HCT116 (cell line): ENCODE results near the gene ARMH1. TPM values are rescaled to one million over a fixed set of nuclear protein-coding genes. Genes with fewer than 3 reads are reported as not detected.

Experiments
- ATAC-seq: fragments of 200-7000 bp; cut with Tn5 transposase; 2 replicates; pipeline ENCODE4 v1.9.1; 2020; ENCODE audit warnings: mild to moderate bottlenecking, moderate library complexity
- BruUV-seq: library from RNA; stranded (reverse); fragments of 400-500 nt; replicated peaks from 2 replicates; lab custom pipeline; 2021; lab: Mats Ljungman, UMichigan
- CTCF ChIA-PET: fragments of 300-600 bp; sonication (Branson Sonifier 250); formaldehyde crosslinking; loops from one replicate; lab custom pipeline; 2021; ENCODE audit warnings: antibody characterized with exemption; lab: Charles Lee
- POLR2A ChIA-PET: fragments of 300-600, 350-600 bp; sonication (Branson Sonifier 250); formaldehyde crosslinking; loops from one replicate; lab custom pipeline; 2021; ENCODE audit warnings: antibody characterized with exemption; lab: Charles Lee
- RAD21 ChIA-PET, 2 experiments: fragments of 300-600 bp; sonication (Branson Sonifier 250); formaldehyde crosslinking; loops; one replicate each; lab custom pipeline; 2023; ENCODE audit warnings: low total read pairs in 2 of 2; ENCODE audit not compliant: uncharacterized antibody in 2 of 2, unreplicated experiment in 2 of 2, low non-redundant PET in 1 of 2; lab: Charles Lee
- DNase-seq: peaks from one replicate; pipeline ENCODE4 v3.0.0-alpha.2; 2010; ENCODE audit warnings: low read depth, low spot score
- H2AFZ ChIP-seq: fragments of 200-600 bp; shearing (Covaris generic), sonication (generic); 2 replicates; pipeline ENCODE4 v1.6.1; 2017; ENCODE audit warnings: low read depth, mixed run types, mixed read lengths, antibody characterized with exemption, low read length; ENCODE audit not compliant: poor library complexity, severe bottlenecking
- H3K27ac ChIP-seq: 2 replicates; pipeline ENCODE4 v1.5.1; 2012; ENCODE audit warnings: low read depth, low read length
- H3K27me3 ChIP-seq: fragments of 200-600 bp; sonication (generic); 2 replicates; pipeline ENCODE4 v1.6.1; 2016; ENCODE audit warnings: mixed run types, low read length, mixed read lengths; ENCODE audit not compliant: insufficient read depth
- H3K36me3 ChIP-seq, 2 experiments: fragments of 200-500 bp in 1 of 2; fragments of 200-600 bp in 1 of 2; sonication (Bioruptor generic) in 1 of 2; sonication (generic) in 1 of 2; 2 replicates each; pipeline versions ENCODE4 v1.5.1 to v1.6.1; 2014 to 2016; ENCODE audit warnings: low read length in 2 of 2, inconsistent platforms in 1 of 2, mixed read lengths in 1 of 2, mixed run types in 1 of 2; ENCODE audit not compliant: insufficient read depth in 2 of 2, control insufficient read depth in 1 of 2
- H3K4me1 ChIP-seq, 2 experiments: fragments of 200-600 bp in 1 of 2; sonication (generic) in 1 of 2; 2 replicates each; pipeline versions ENCODE4 v1.5.1 to v1.6.1; 2012 to 2017; ENCODE audit warnings: low read length in 2 of 2, inconsistent platforms in 1 of 2, mild to moderate bottlenecking in 1 of 2, mixed read lengths in 1 of 2, mixed run types in 1 of 2, moderate library complexity in 1 of 2; ENCODE audit not compliant: insufficient read depth in 2 of 2, control insufficient read depth in 1 of 2
- H3K4me2 ChIP-seq: fragments of 200-600 bp; sonication (generic); 2 replicates; pipeline ENCODE4 v1.6.1; 2017; ENCODE audit warnings: mixed run types, low read length, mixed read lengths
- H3K4me3 ChIP-seq, 2 experiments: fragments of 200-600 bp in 1 of 2; sonication (generic) in 1 of 2; replicated peaks in 1 of 2; 2 replicates each; pipeline ENCODE4 v1.5.1; 2011 to 2016; ENCODE audit warnings: low read length in 2 of 2, control low read depth in 1 of 2, low read depth in 1 of 2, mild to moderate bottlenecking in 1 of 2, mixed read lengths in 1 of 2, mixed run types in 1 of 2
- H3K79me2 ChIP-seq: fragments of 200-600 bp; sonication (generic); 2 replicates; pipeline ENCODE4 v1.6.1; 2017; ENCODE audit warnings: mild to moderate bottlenecking, mixed run types, low read length, moderate library complexity, mixed read lengths; ENCODE audit not compliant: insufficient read depth
- H3K9ac ChIP-seq: fragments of 200-600 bp; sonication (generic); 2 replicates; pipeline ENCODE4 v1.6.1; 2016; ENCODE audit warnings: low read length, mixed read lengths
- H3K9me2 ChIP-seq: fragments of 200-600 bp; sonication (generic), shearing (Covaris generic); 2 replicates; pipeline ENCODE4 v1.6.1; 2017; ENCODE audit warnings: mixed run types, mild to moderate bottlenecking, moderate library complexity; ENCODE audit not compliant: insufficient read depth
- H3K9me3 ChIP-seq, 2 experiments: fragments of 200-500 bp in 1 of 2; fragments of 200-600 bp in 1 of 2; sonication (Bioruptor generic) in 1 of 2; sonication (generic) in 1 of 2; 2 replicates each; pipeline ENCODE4 v1.6.1; 2014 to 2017; ENCODE audit warnings: low read length in 2 of 2, mixed read lengths in 2 of 2, inconsistent platforms in 1 of 2, low read depth in 1 of 2, mild to moderate bottlenecking in 1 of 2, mixed run types in 1 of 2, moderate library complexity in 1 of 2; ENCODE audit not compliant: control insufficient read depth in 1 of 2, insufficient read depth in 1 of 2
- H4K20me1 ChIP-seq: fragments of 200-600 bp; sonication (generic), shearing (Covaris generic); 2 replicates; pipeline ENCODE4 v1.6.1; 2017; ENCODE audit warnings: mixed run types, mild to moderate bottlenecking, moderate library complexity; ENCODE audit not compliant: insufficient read depth
- ATF3 ChIP-seq: IDR thresholded peaks from 2 replicates; pipeline ENCODE4 v1.6.1; 2012
- CBX3 ChIP-seq: IDR thresholded peaks from 2 replicates; pipeline ENCODE4 v1.6.1; 2012; ENCODE audit warnings: low read depth
- CEBPB ChIP-seq: IDR thresholded peaks from 2 replicates; pipeline ENCODE4 v1.6.1; 2012; ENCODE audit warnings: low read depth
- CTCF ChIP-seq, 3 experiments: fragments of 200-600 bp in 1 of 3; sonication (generic) in 1 of 3; IDR thresholded peaks in 2 of 3; conservative IDR thresholded peaks in 1 of 3; 2 replicates each; pipeline ENCODE4 v1.5.1; 2012 to 2017; ENCODE audit warnings: low read depth in 2 of 3, low read length in 2 of 3, antibody characterized with exemption in 1 of 3, borderline replicate concordance in 1 of 3, control low read depth in 1 of 3, mild to moderate bottlenecking in 1 of 3, mixed read lengths in 1 of 3, mixed run types in 1 of 3, moderate library complexity in 1 of 3; ENCODE audit not compliant: insufficient read depth in 1 of 3
- EGR1 ChIP-seq: IDR thresholded peaks from 2 replicates; pipeline ENCODE4 v1.6.1; 2012; ENCODE audit warnings: low read depth
- ELF1 ChIP-seq: IDR thresholded peaks from 2 replicates; pipeline ENCODE4 v1.6.1; 2012; ENCODE audit warnings: low read depth, borderline replicate concordance
- JUND ChIP-seq: IDR thresholded peaks from 2 replicates; pipeline ENCODE4 v1.6.1; 2012
- MAX ChIP-seq: IDR thresholded peaks from 2 replicates; pipeline ENCODE4 v1.6.1; 2012
- POLR2A ChIP-seq: IDR thresholded peaks from 2 replicates; pipeline ENCODE4 v1.7.0; 2011; ENCODE audit warnings: borderline replicate concordance; ENCODE audit not compliant: insufficient read depth, insufficient read length; ENCODE audit errors: extremely low read depth
- POLR2AphosphoS5 ChIP-seq: IDR thresholded peaks from 2 replicates; pipeline ENCODE4 v1.6.1; 2011; ENCODE audit warnings: mild to moderate bottlenecking, low read depth, low read length, moderate library complexity
- REST ChIP-seq: IDR thresholded peaks from 2 replicates; pipeline ENCODE4 v1.6.1; 2012; ENCODE audit warnings: low read depth
- SIN3A ChIP-seq: IDR thresholded peaks from 2 replicates; pipeline ENCODE4 v1.6.1; 2012; ENCODE audit warnings: low read depth
- SP1 ChIP-seq: IDR thresholded peaks from 2 replicates; pipeline ENCODE4 v1.6.1; 2012; ENCODE audit warnings: low read depth
- SRF ChIP-seq: IDR thresholded peaks from 2 replicates; pipeline ENCODE4 v1.6.1; 2012; ENCODE audit warnings: low read depth
- TCF7L2 ChIP-seq: IDR thresholded peaks from 2 replicates; pipeline ENCODE4 v1.7.0; 2011; ENCODE audit warnings: borderline replicate concordance, inconsistent platforms; ENCODE audit not compliant: insufficient read depth, insufficient read length; ENCODE audit errors: extremely low read depth
- YY1 ChIP-seq: IDR thresholded peaks from 2 replicates; pipeline ENCODE4 v1.6.1; 2011; ENCODE audit warnings: low read length, low read depth, moderate library complexity, mild to moderate bottlenecking; ENCODE audit not compliant: insufficient replicate concordance; ENCODE audit errors: extremely low read depth
- ZBTB33 ChIP-seq: IDR thresholded peaks from 2 replicates; pipeline ENCODE4 v1.6.1; 2011; ENCODE audit warnings: mild to moderate bottlenecking, low read length, moderate library complexity; ENCODE audit not compliant: insufficient replicate concordance; ENCODE audit errors: extremely low read depth
- intact Hi-C: fragments of 100-400 bp; cut with micrococcal nuclease; formaldehyde crosslinking; loops from 2 replicates; pipeline ENCODE4 v1.10.0; 2022
- total RNA-seq: library from RNA; stranded (reverse); gene quantifications from one replicate; pipeline ENCODE4 v1.2.1, GENCODE V29; 2021; ENCODE audit not compliant: unreplicated experiment

ARMH1 gene
- total RNA-seq, 1 experiment from 2014 or later, result 3.2 TPM

GRCh38 chr1:44739307-44740178 is 65.0 kb downstream of the ARMH1 start, which contains the start of gene KIF2C:
Gene KIF2C (plus strand): TSS chr1:44739837. CDS start chr1:44739933, 96 bp downstream.
- peak within 1 kb of the TSS; percentile 85 for H3K4me2 ChIP-seq
- peak; percentile 83 for TF ChIP-seq EGR1
- TF ChIP-seq CTCF (IDR thresholded peaks at IDR 0.05 in 2 of 3, conservative IDR thresholded peaks at IDR 0.05 in 1 of 3; ENCODE audit: borderline replicate concordance in 1 of 3, insufficient read depth in 1 of 3, low read depth in 2 of 3, low read length in 2 of 3), result no peak
- peak; percentile 19 for TF ChIP-seq TCF7L2
- TF ChIP-seq ELF1, result no peak; the same call in 1 of the 2 replicates
- peak; percentile 100 for TF ChIP-seq SIN3A
- TF ChIP-seq POLR2A, result peak; percentile 98
- TF ChIP-seq SP1, result peak; percentile 82
- TF ChIP-seq REST, result no peak
- no peak for TF ChIP-seq CEBPB
- peak; percentile 62 for TF ChIP-seq YY1
- peak; percentile 57; the same call in 1 of the 2 replicates for TF ChIP-seq CBX3
- peak; percentile 80 for TF ChIP-seq MAX
- TF ChIP-seq JUND, result no peak
- no peak for TF ChIP-seq ATF3
- TF ChIP-seq SRF, result no peak
- peak; percentile 99 for TF ChIP-seq POLR2AphosphoS5
- TF ChIP-seq ZBTB33, result no peak
- H3K79me2 ChIP-seq, result peaks cover 44% of the 10 kb centered on the region
- peak within 1 kb of the TSS; percentile 97 for H3K9ac ChIP-seq
- no peak within 1 kb of the TSS for H2AFZ ChIP-seq
- peaks cover 4 to 30% of the 10 kb centered on the region in 2 experiments; a peak in 2 of 4 replicates for H3K36me3 ChIP-seq
- DNase-seq, result peak; percentile 96
- H3K9me2 ChIP-seq, result no peaks in the 10 kb centered on the region
- ChIA-PET CTCF (no interaction called here), RAD21 (no interaction called here), POLR2A (interaction anchor here (1.0 to 1.1 kb wide), 2 partner anchors 13 to 18 kb away, joined by 3 to 6 read pairs; no protein-coding TSS in a partner anchor)
- peaks cover 5 to 23% of the 10 kb centered on the region in 2 experiments; a peak in 3 of 4 replicates for H3K4me1 ChIP-seq
- intact Hi-C loops, result loop anchor here (1.0 kb wide), 1 partner anchor 8 kb away; the partner anchor contains the start of gene RNU5D-1
- H3K27ac ChIP-seq, result peak within 1 kb of the TSS; percentile 65
- no TSS peak for BruUV-seq
- no peaks in the 10 kb centered on the region for H3K27me3 ChIP-seq
- no peaks in the 10 kb centered on the region for H3K9me3 ChIP-seq
- peak; percentile 98 for ATAC-seq
- peak within 1 kb of the TSS; percentile 75 to 95 for H3K4me3 ChIP-seq
- H4K20me1 ChIP-seq, result no peaks in the 10 kb centered on the region
